Astrocyte of the spinal cord (primary cell): ENCODE results near the gene ARSB.

Source experiments
- DNase-seq: peaks from one replicate; pipeline ENCODE4 v3.0.0; 2011; ENCODE audit warnings: low read depth, low spot score
- H3K4me3 ChIP-seq: 2 replicates; pipeline ENCODE4 v1.5.1; 2011; ENCODE audit warnings: low read depth, mild to moderate bottlenecking, low read length, moderate library complexity
- CTCF ChIP-seq: IDR thresholded peaks from 2 replicates; pipeline ENCODE4 v1.5.1; 2012; ENCODE audit warnings: low read depth, mild to moderate bottlenecking, low read length, inconsistent platforms
- in situ Hi-C: cut with HindIII; loops from 2 replicates; pipeline ENCODE4 v1.10.0; 2017; ENCODE audit warnings: low sequenced_read_pairs

The ARSB gene

GRCh38 chr5:78903353-78903752, 81.8 kb downstream of the ARSB start:
- TF ChIP-seq CTCF = no peak
- in situ Hi-C loops = no loop called here
- DNase-seq = peak; percentile 27
- no peak overlapping the region for H3K4me3 ChIP-seq

GRCh38 chr5:78899922-78900362, 85.2 kb downstream of the ARSB start:
- peak; percentile 74 for DNase-seq
- H3K4me3 ChIP-seq = no peak overlapping the region
- TF ChIP-seq CTCF = peak; percentile 84
- in situ Hi-C loops = no loop called here

- peak; percentile 69 for DNase-seq
- in situ Hi-C loops = no loop called here
- H3K4me3 ChIP-seq = no peak overlapping the region
- TF ChIP-seq CTCF = no peak
Observed at GRCh38 chr5:78896132-78896531, 89.0 kb downstream of the ARSB start.

GRCh38 chr5:78895616-78896015, 89.5 kb downstream of the ARSB start:
- no peak overlapping the region for H3K4me3 ChIP-seq
- in situ Hi-C loops = no loop called here
- DNase-seq = no peak
- no peak for TF ChIP-seq CTCF

GRCh38 chr5:78893940-78894677, 91.0 kb downstream of the ARSB start:
- in situ Hi-C loops = no loop called here
- no peak for DNase-seq
- no peak for TF ChIP-seq CTCF
- H3K4me3 ChIP-seq = no peak overlapping the region

- H3K4me3 ChIP-seq = no peak overlapping the region
- DNase-seq = no peak
- TF ChIP-seq CTCF = no peak
- in situ Hi-C loops = no loop called here
Observed at GRCh38 chr5:78890667-78891379, 94.3 kb downstream of the ARSB start.
